ENCODE measurements around the gene PDCD2L.
"Not testable (repeated sequence)": the region's sequence is repeated elsewhere in the genome, so short reads cannot be mapped to it uniquely, and the experiment has no call there.

Gene PDCD2L, protein sequence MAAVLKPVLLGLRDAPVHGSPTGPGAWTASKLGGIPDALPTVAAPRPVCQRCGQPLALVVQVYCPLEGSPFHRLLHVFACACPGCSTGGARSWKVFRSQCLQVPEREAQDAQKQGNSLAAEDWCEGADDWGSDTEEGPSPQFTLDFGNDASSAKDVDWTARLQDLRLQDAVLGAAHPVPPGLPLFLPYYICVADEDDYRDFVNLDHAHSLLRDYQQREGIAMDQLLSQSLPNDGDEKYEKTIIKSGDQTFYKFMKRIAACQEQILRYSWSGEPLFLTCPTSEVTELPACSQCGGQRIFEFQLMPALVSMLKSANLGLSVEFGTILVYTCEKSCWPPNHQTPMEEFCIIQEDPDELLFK

DNA sequence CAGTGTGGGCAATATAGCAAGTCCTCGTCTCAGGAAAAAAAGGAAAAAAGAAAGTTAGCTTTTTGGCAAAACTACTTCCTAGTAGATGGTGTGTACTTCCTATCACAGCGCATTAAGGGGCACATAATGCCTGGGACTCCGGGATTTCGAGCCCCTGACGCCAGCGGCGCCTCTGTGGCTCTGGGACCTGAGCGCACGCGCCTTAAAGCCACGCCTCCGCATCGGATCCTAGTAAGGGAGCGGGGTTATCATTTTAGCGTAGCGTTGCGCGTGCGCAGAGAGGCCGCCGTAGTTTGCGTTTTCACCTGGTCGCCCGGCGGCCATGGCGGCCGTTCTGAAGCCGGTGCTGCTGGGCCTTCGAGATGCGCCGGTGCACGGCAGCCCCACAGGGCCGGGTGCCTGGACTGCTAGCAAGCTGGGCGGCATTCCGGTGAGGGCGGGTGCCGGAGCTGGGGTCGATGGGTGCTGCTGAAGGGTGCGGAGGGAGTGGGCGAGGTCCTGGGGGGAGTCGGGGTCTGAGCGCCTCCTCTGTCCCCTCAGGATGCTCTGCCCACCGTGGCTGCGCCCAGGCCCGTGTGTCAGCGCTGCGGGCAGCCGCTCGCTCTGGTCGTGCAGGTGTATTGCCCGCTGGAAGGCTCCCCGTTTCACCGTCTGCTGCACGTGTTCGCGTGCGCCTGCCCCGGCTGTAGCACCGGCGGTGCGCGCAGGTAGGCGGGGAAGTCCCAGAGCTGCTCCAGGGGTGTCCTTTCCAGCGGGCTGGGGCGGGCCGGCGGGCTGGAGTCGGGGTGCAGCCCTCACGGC lies at the start of gene PDCD2L:
TSS of gene PDCD2L (plus strand) at position 291 of the 801 bp plus-strand sequence. CDS start at position 323, 32 bp downstream.
- DNase-seq = peak; percentile 76

DNA sequence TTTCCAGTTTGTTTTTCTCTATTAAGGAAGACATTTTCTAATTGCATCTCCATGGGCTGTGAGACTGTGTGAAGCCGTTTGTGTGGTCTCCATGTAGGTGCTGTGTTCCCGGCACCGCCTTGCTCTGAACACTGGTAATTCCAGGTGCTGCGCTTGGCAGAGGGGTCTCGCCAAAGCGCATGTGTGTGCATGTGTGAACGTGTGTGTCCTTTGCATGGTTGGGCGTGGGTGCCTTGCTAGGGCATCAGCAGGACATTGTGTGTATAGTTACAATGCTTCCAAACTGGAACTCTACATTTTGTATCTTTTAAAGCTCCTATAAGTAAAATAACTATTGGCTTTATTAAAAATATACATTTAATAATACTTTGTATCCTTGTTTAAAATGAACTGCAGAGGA lies 49.0 kb upstream of the PDCD2L start:
- no peak for DNase-seq

DNA sequence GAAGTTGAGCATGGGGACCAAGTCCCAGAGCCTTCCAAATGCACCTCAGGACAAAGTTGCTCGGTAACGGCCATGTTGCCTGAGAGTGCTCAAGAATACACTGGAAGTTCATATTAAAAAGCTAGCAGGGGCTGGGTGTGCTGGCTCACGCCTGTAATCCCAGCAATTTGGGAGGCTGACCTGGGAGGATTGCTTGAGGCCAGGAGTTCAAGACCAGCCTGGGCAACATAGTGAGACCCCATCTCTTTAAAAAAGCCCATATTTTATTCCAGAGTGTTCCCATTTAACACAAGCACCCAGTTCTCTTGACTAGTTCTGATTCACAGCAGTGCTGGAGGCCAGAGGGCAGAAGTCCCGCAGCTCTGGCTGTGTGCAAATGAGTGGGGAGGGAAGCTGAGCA lies 47.3 kb upstream of the PDCD2L start:
- no peak for DNase-seq

DNA sequence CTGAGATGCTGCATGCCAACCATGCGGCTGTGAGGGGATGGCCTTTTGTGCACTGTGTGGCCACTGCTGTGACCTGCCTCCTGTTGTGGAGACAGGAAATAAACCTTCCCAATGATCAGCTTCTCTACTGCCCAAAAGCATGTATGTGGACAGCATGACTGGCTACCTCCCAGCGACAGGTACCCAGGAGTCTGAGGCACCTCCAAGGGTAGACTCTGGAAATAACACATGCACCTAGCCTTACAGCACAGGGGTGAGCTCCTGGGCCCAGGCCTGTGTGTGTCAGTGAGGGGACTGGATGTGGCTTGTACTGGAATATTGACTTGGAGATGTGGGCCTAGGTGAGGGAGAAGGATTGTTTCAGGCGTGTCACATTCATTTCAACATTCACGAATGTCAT lies 46.8 kb upstream of the PDCD2L start:
- no peak for DNase-seq

DNA sequence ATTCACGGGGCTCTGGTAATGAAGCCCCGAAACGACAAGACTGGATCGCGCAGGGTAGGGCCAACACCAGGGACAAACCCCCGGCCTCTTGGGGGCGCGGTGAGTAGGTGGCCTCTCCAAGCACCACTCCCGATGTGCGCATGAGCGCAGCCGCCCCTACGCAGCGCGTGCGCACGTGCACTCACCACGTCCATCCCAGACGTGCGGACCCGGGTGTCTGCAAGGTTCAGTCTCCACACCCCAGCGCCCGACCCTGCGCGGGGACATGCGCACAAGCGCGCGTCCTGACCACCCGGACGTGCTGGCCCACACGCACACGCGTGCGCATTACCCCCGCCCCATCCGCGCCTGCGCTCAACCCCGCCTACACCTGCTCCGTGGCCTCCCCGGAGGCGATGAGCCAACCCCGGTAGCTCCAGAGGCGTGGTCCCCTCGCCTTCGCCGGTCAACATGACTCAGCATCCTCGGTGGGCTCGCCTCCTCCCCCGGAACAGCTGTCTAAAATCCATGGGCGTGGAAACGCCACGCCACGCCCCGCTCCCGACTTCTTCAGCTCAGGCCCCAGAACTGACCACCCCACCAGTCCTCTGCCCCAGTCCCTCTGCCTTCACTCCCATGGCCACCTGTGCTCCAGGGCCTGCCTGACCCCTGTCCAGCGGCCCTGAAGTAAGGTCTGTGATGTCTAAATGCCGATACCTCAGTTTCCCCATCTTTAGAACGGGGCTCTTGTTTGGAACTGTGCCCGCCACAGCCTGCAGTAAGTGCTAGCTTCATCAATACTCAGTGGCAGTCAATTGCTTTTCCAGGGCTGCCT lies 44.9 kb upstream of the PDCD2L start:
- DNase-seq = peak; percentile 90

DNA sequence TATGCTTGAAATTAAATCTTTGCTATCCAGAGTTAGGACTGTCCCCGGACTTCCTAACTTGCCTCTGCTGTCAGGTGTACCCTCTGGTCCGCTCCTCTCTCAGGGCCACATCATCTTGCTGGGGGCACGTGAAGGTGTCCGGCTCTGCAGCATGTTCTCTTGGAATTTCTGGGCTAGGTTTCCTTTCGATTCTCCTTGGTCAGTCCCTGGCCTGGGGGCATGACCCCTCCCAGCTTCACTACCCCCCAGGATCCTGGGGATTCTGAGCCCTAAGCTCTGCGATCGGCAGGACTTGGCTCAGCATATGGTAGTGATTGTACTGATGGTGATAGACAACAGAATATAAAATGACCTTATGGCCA lies 44.3 kb upstream of the PDCD2L start:
- DNase-seq = no peak

DNA sequence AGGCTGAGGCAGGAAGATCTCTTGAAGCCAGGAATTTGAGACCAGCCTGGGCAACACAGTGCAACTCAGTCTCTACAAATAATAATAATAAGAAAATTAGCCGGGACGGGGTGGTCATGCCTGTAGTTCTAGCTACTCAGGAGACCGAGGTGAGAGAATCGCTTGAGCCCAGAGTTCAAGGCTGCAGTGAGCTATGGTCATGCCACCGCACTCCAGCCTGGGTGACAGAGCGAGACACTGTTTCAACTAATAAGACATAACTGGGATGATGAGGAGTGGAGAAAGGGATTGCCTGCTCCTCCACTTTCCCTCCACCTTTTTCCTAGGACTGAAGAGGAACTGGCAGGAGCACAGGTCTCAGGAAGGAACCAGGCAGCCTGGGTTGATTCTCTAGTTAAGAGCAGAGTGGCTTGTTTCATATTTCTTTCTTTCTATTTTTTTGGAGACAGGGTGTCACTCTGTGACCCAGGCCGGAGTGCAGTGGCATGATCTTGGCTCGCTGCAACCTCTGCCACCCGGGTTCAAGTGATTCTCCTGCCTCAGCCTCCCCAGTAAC lies 43.8 kb upstream of the PDCD2L start:
- no peak for DNase-seq

DNA sequence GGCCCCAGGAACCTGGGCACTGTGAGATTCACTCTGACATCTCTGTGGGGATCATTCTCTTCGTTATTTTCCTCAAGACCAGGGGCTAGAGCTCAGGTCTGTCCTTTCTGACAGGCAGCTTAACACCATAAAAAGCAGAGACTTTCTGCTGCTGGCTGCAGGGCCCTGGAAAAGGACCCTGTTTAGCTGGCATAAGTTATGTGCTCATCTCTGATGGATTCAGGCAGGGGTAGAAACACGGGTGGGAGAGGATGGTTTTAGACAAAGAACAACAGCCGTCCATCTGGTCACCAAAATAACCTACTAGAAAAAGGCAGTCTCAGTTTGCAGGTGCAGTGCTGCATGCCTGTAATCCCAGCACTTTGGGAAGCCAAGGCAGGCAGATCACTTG lies 41.5 kb upstream of the PDCD2L start:
- DNase-seq = no peak

DNA sequence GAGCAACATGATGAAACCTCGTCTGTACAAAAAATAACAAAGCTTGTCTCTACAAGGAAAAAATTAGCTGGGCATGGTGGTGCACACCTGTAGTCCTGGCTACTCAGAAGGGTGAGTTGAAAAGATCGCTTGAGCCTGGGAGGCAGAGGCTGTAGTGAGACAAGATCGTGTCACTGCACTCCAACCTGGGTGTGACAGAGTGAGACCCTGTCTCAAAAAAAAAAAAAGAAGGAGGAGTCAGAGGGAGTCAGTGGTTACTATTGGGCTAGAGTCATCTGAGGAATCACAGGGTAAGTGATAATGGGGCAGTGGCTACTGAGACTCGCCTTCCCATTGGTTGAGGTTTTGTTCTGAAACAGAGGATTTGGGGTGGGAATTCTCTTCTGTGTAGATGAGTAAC lies 41.1 kb upstream of the PDCD2L start:
- DNase-seq = no peak

DNA sequence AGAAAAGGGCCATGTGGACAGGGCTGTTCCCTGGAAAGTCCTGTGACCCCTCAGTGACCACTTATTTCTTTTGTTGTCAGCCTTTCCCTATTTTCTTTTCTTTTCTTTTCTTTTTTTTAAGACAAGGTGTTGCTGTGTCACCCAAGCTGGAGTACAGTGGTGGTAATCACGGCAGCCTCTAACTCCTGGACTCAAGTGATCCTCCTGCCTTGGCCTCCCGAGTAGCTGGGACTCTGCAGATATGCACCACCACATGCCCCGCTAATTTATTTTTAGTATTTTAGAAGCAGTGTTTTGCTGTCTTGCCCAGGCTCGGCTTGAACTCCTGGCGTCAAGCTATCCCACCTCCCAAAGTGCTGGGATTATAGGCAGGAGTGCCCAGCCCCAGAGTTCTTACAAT lies 40.3 kb upstream of the PDCD2L start:
- no peak for DNase-seq

DNA sequence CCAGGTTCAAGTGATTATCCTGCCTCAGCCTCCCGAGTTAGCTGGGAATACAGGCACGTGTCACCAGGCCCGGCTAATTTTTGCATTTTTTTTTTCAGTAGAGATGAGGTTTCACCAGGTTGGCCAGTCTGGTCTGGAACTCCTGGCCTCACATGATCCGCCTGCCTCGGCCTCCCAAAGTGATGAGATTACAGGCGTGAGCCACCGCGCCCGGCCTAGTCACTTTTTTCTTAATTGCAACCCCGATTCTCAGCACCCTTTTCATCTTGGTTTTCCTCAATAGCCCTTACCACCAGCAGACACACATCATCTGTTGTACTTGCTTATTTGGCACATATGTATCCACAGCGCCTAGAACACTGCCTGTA lies 39.8 kb upstream of the PDCD2L start:
- DNase-seq = no peak

DNA sequence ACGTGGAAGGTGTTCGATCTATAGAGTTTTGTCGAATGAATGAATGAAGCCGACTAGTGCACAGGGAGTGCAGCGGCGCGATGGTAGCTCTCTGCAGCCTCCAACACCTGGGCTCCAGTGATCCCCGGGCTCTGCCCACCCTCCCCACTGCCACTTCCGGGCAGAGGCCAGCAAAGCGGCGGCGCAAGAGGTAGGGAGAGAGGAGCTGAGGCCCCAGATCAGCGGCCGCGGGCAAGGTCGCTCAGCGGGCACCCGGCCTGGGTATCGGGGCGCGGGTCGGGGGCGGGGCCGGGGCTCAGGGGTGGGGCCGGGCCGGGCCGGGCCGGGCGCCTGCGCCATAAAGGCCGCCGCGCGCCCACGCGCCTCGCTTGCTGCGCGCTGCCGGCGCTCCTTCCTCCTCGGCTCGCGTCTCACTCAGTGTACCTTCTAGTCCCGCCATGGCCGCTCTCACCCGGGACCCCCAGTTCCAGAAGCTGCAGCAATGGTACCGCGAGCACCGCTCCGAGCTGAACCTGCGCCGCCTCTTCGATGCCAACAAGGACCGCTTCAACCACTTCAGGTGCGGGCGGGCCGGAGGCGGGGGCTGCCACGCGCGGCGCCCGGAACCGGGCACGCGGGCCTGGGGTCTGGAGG lies 39.3 kb upstream of the PDCD2L start, which contains the start of gene GPI:
TSS of gene GPI (plus strand) at position 367 of the 633 bp plus-strand sequence. CDS start at position 438, 71 bp downstream.
- peak; percentile 26 for DNase-seq

DNA sequence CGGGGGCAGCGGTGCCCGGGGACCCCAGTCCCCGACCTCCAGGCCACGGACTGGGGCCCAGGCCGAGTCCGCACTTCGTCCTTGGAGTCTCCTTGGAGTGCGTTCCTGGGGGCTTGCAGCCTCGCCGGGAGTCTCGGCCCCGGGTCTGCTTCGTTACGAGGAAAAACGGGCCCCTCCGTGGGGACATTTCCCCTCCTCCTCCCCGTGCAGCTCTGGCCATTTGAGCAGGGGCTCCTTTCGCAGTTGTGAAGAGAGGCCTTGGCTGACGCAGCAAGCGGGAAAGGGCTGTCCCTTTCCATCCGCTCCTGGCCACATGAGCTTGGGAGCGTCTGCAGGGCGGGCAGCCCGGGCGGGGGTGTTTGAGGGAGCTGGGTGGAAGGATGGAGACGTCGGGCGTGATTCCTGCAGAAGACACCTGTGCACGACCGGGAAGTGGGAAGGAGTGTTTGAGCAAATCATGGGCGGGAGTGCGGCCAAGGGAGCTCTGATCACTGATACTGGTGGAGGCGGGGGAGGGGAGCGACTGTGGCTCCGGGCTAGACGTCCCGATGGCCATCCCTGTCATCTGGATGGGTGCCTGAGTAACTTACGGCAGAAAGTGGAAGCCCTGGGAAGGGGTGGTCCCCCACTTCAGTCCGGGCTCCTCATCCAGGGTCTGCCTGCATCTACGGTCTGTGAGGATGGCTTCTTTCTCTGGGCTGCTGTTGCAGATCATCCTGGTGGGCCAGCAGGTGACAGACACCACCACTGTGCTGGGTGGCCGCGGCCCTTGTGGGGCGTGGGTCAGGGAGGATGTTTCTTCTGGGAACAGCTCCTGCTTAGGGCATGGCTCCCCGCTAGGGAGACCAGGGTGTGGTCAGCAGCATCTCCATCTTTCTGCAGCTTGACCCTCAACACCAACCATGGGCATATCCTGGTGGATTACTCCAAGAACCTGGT lies 38.5 kb upstream of the PDCD2L start:
- DNase-seq = no peak

DNA sequence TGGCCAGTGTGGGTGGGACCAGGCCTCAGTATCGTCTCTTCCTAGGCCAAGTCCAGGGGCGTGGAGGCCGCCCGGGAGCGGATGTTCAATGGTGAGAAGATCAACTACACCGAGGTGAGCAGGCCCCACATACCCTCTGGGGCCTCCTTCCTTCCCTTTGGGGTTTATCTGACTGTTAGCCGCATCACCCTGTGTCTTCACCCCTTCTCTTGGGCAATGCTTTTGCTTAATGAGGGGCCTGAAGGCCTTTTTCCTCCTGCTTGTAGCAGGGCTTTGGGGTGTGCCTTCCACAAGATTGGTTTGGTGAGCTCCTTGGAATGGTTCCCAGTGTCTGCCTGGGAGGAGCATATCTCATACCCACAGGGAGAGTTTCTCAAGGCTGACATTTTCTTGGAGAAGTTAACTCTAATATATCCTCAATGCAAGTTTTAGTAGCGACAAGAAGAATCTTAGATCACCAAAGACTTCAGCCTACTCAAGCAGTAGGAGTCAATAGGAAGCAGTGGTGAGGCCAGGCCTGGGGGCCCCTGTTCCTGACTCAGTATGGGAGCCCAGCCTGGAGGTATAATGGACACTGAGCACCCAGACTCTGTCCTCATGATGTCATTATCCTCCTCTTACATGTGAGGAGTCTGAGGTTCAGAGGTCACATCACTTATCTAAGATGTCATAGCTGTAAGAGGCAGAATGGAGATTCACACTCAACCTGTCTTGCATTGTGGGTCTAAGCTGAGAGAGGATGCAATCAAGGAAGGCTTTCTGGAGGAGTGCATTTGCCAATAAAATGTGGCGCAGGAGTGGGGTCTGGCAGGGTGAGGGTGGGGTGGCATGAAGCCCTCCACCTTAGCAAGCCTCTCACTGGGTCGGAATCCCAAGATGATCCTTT lies 37.2 kb upstream of the PDCD2L start:
- DNase-seq = no peak

DNA sequence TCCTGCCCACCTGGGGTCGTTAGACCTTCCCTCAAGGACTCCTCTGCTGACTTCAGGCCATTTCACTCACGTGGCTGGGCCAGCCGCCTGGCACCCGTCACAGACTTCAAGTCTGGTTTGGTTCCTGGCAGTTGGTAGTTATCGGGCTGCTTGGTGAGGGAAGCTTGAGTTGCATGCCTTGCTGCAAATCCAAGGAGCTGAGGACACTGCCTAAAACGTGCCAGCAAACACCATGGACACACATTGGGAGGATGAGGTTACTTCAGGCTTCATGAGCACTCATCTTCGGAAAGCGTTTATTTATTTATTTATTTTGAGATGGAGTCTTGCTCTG lies 36.6 kb upstream of the PDCD2L start:
- no peak for DNase-seq

DNA sequence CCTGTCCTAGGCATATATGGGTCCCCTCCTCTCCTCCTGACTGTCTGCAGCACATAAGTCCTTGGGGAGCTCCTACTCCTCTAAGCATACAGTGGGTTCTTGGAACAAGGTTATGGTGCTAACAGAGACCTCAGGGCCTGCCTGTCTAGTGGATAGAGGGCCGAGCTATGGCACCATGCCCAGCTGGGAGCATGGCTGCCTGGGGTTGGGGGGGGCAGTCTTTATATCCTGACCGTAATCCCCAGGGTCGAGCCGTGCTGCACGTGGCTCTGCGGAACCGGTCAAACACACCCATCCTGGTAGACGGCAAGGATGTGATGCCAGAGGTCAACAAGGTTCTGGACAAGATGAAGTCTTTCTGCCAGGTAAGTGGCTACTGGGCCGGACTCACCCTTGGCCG lies 35.9 kb upstream of the PDCD2L start:
- no peak for DNase-seq

DNA sequence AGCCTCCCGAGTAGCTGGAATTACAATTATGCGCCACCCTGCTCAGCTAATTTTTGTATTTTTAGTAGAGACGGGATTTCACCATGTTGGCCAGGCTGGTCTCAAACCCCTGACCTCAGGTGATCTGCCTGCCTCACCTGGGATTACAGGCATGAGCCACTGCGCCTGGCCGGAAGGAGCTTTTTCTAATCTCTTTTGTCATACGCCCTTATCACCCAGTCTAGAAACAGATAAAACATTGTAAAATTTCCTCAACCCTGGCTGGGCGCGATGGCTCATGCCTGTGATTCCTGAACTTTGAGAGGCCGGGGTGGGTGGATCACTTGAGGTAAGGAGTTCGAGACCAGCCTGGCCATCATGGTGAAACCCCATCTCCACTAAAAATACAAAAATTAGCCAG lies 35.0 kb upstream of the PDCD2L start:
- not testable (repeated sequence) for DNase-seq

DNA sequence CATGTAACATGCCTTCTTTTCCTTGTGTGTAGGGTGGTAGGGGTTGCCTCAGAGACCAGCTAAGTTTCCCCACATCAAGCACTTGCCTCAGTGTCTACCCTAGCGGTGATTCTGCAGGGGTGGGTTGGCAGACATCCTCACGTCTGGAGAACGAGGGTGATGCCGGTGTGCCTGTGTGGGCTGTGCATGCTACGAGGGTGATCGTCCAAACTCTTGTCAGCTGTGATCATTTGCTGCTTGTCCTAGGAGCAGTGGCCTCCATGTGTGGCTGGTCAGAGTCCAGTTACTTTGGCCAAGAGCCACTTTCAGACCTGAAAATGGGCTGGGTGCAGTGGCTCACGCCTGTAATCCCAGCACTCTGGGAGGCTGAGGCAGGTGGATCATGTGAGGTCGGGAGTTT lies 34.1 kb upstream of the PDCD2L start:
- DNase-seq = no peak

DNA sequence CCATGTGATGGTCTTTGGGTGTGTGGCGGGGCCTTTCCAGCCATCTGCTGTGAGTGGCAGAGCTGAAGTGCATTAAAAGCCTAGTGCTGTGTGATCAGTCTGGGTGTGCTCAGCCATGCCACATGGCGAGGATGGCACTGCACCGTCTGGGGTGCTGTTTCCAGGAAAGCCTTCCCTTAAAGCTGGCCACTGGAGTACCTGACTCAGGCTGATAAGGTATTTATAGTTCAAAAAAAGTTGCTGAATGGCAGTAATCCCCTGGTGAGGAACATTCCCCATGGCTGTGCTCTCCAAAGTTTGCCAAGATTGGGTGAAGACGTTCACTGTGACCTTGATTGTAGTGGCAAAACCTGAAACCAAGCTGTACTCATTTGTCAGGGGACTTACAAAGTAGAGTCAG lies 33.2 kb upstream of the PDCD2L start:
- no peak for DNase-seq

DNA sequence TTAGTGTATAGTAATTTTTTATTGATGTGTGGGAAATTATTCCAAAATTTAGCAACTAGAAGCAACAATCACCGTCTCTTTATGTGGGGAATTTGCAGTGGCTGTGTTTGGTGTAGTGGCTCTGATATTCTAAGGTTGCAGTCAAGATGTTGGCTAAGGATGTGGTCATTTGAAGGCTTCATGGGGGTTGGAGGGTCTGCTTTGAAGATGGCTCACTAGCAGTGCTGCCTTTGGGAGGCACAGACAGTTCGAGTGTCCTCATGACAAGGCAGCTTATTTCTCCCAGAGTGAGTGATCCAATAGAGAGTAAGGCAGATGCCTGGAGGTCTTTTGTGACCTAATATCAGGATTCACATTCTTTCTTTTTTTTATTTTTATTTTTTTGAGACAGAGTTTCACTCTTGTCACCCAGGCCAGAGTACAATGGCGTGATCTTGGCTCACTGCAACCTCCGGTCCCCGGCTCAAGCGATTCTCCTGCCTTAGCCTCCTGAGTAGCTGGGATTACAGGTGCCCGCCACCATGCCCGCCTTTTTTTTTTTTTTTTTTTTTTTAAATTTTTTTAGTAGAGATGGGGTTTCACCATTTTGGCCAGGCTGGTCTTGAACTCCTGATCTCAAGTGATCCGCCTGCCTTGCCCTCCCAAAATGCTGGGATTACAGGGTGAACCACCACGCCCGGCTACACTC lies 30.5 kb upstream of the PDCD2L start:
- no peak for DNase-seq
